Measurements from ENCODE around the gene PIK3C3.

The PIK3C3 gene

GRCh38 chr18:42051411-42051810 lies 96.4 kb downstream of the PIK3C3 start:
- no peak for DNase-seq (ENCODE audit: low read depth, low spot score)
- no peak overlapping the region for H3K4me3 ChIP-seq (ENCODE audit: low read length)

GRCh38 chr18:42052122-42052708 lies 97.2 kb downstream of the PIK3C3 start:
- H3K4me3 ChIP-seq (ENCODE audit: low read length): no peak overlapping the region
- DNase-seq (ENCODE audit: low read depth, low spot score): no peak

GRCh38 chr18:42053188-42053781 lies 98.3 kb downstream of the PIK3C3 start:
- DNase-seq (ENCODE audit: low read depth, low spot score): peak; percentile 61
- no peak overlapping the region for H3K4me3 ChIP-seq (ENCODE audit: low read length)

- no peak for DNase-seq (ENCODE audit: low read depth, low spot score)
These were observed 109.1 kb downstream of the PIK3C3 start for GRCh38 chr18:42064109-42064508.

GRCh38 chr18:42067518-42067917 lies 112.5 kb downstream of the PIK3C3 start:
- no peak for DNase-seq (ENCODE audit: low read depth, low spot score)
- no peak overlapping the region for H3K4me3 ChIP-seq (ENCODE audit: low read length)

More at GRCh38 chr18:42064109-42064508, 109.1 kb downstream of the PIK3C3 start:
- no peak overlapping the region for H3K4me3 ChIP-seq (ENCODE audit: low read length)

GRCh38 chr18:42068030-42068429 lies 113.0 kb downstream of the PIK3C3 start:
- no peak overlapping the region for H3K4me3 ChIP-seq (ENCODE audit: low read length)

GRCh38 chr18:42069036-42069435 lies 114.0 kb downstream of the PIK3C3 start:
- H3K4me3 ChIP-seq (ENCODE audit: low read length): no peak overlapping the region
- no peak for DNase-seq (ENCODE audit: low read depth, low spot score)

More at GRCh38 chr18:42068030-42068429, 113.0 kb downstream of the PIK3C3 start:
- DNase-seq (ENCODE audit: low read depth, low spot score): no peak

- no peak overlapping the region for H3K4me3 ChIP-seq (ENCODE audit: low read length)
- DNase-seq (ENCODE audit: low read depth, low spot score): no peak
These were observed 117.4 kb downstream of the PIK3C3 start for GRCh38 chr18:42072407-42072806.

- H3K4me3 ChIP-seq (ENCODE audit: low read length): no peak overlapping the region
- no peak for DNase-seq (ENCODE audit: low read depth, low spot score)
These were observed 119.7 kb downstream of the PIK3C3 start for GRCh38 chr18:42074704-42075103.

GRCh38 chr18:42078711-42079110 lies 123.7 kb downstream of the PIK3C3 start:
- DNase-seq (ENCODE audit: low read depth, low spot score): peak; percentile 49
- no peak overlapping the region for H3K4me3 ChIP-seq (ENCODE audit: low read length)

GRCh38 chr18:42080340-42080739 lies 125.3 kb downstream of the PIK3C3 start:
- H3K4me3 ChIP-seq (ENCODE audit: low read length): no peak overlapping the region
- DNase-seq (ENCODE audit: low read depth, low spot score): no peak

- no peak overlapping the region for H3K4me3 ChIP-seq (ENCODE audit: low read length)
- DNase-seq (ENCODE audit: low read depth, low spot score): no peak
These were observed 127.6 kb downstream of the PIK3C3 start for GRCh38 chr18:42082415-42083234.

- H3K4me3 ChIP-seq (ENCODE audit: low read length): no peak overlapping the region
- no peak for DNase-seq (ENCODE audit: low read depth, low spot score)
These were observed 131.3 kb downstream of the PIK3C3 start for GRCh38 chr18:42086288-42086687.

GRCh38 chr18:42087235-42087634 lies 132.2 kb downstream of the PIK3C3 start:
- DNase-seq (ENCODE audit: low read depth, low spot score): no peak
- no peak overlapping the region for H3K4me3 ChIP-seq (ENCODE audit: low read length)

- no peak for DNase-seq (ENCODE audit: low read depth, low spot score)
- no peak overlapping the region for H3K4me3 ChIP-seq (ENCODE audit: low read length)
These were observed 132.8 kb downstream of the PIK3C3 start for GRCh38 chr18:42087876-42088275.

GRCh38 chr18:42092848-42093247 lies 137.8 kb downstream of the PIK3C3 start:
- H3K4me3 ChIP-seq (ENCODE audit: low read length): no peak overlapping the region
- no peak for DNase-seq (ENCODE audit: low read depth, low spot score)

- H3K4me3 ChIP-seq (ENCODE audit: low read length): no peak overlapping the region
- DNase-seq (ENCODE audit: low read depth, low spot score): no peak
These were observed 139.8 kb downstream of the PIK3C3 start for GRCh38 chr18:42094875-42095274.

- no peak for DNase-seq (ENCODE audit: low read depth, low spot score)
- no peak overlapping the region for H3K4me3 ChIP-seq (ENCODE audit: low read length)
These were observed 140.8 kb downstream of the PIK3C3 start for GRCh38 chr18:42095732-42096377.

GRCh38 chr18:42100248-42100647 lies 145.2 kb downstream of the PIK3C3 start:
- no peak for DNase-seq (ENCODE audit: low read depth, low spot score)

GRCh38 chr18:42100911-42101310 lies 145.9 kb downstream of the PIK3C3 start:
- DNase-seq (ENCODE audit: low read depth, low spot score): no peak

More at GRCh38 chr18:42100248-42100647, 145.2 kb downstream of the PIK3C3 start:
- no peak overlapping the region for H3K4me3 ChIP-seq (ENCODE audit: low read length)

More at GRCh38 chr18:42100911-42101310, 145.9 kb downstream of the PIK3C3 start:
- H3K4me3 ChIP-seq (ENCODE audit: low read length): no peak overlapping the region

Measured in Jurkat, Clone E6-1 (cell line).